GM21390 (cell line): Measurements from ENCODE around the gene KANSL1L.

ENCODE experiments used
- ATAC-seq: cut with Tn5 transposase; IDR thresholded peaks from one replicate; pipeline ENCODE4 v1.9.1; 2021; ENCODE audit not compliant: unreplicated experiment

Gene KANSL1L

GRCh38 chr2:210086930-210087329 is 84.3 kb downstream of the KANSL1L start:
- ATAC-seq, result no peak

GRCh38 chr2:210086292-210086691 is 84.9 kb downstream of the KANSL1L start:
- no peak for ATAC-seq

GRCh38 chr2:210072922-210073509 is 98.2 kb downstream of the KANSL1L start:
- ATAC-seq, result peak; percentile 79

GRCh38 chr2:210072493-210072892 is 98.7 kb downstream of the KANSL1L start:
- ATAC-seq, result peak; percentile 12

GRCh38 chr2:210063306-210063705 is 107.9 kb downstream of the KANSL1L start:
- ATAC-seq, result no peak

- no peak for ATAC-seq
Measured at GRCh38 chr2:210055825-210056224, 115.4 kb downstream of the KANSL1L start.

- no peak for ATAC-seq
Measured at GRCh38 chr2:210054696-210055095, 116.5 kb downstream of the KANSL1L start.

- no peak for ATAC-seq
Measured at GRCh38 chr2:210050885-210051284, 120.3 kb downstream of the KANSL1L start.

- ATAC-seq, result no peak
Measured at GRCh38 chr2:210049831-210050230, 121.4 kb downstream of the KANSL1L start.

GRCh38 chr2:210046851-210047500 is 124.2 kb downstream of the KANSL1L start:
- no peak for ATAC-seq

- no peak for ATAC-seq
Measured at GRCh38 chr2:210038078-210038477, 133.1 kb downstream of the KANSL1L start.

- no peak for ATAC-seq
Measured at GRCh38 chr2:210035679-210036078, 135.5 kb downstream of the KANSL1L start.

- no peak for ATAC-seq
Measured at GRCh38 chr2:210034087-210034683, 137.0 kb downstream of the KANSL1L start.

- no peak for ATAC-seq
Measured at GRCh38 chr2:210028178-210028577, 143.0 kb downstream of the KANSL1L start.

GRCh38 chr2:210027608-210028007 is 143.6 kb downstream of the KANSL1L start:
- ATAC-seq, result no peak

GRCh38 chr2:210022824-210023223 is 148.4 kb downstream of the KANSL1L start:
- ATAC-seq, result no peak

- ATAC-seq, result no peak
Measured at GRCh38 chr2:210020138-210020537, 151.1 kb downstream of the KANSL1L start.

- no peak for ATAC-seq
Measured at GRCh38 chr2:210009896-210010295, 161.3 kb downstream of the KANSL1L start.

- ATAC-seq, result no peak
Measured at GRCh38 chr2:210009126-210009525, 162.1 kb downstream of the KANSL1L start.

- no peak for ATAC-seq
Measured at GRCh38 chr2:210007895-210008294, 163.3 kb downstream of the KANSL1L start.

- no peak for ATAC-seq
Measured at GRCh38 chr2:210004881-210005280, 166.3 kb downstream of the KANSL1L start.

GRCh38 chr2:210003359-210003758 is 167.8 kb downstream of the KANSL1L start:
- no peak for ATAC-seq
